Rectal smooth muscle tissue (tissue), 1 donor: ENCODE data around the gene MYOT.

Experiments
- H3K27ac ChIP-seq: one replicate; pipeline ENCODE4 v1.7.0; 2013; ENCODE audit warnings: low read depth, low read length, inconsistent platforms
- H3K27me3 ChIP-seq: one replicate; pipeline ENCODE4 v1.7.0; 2013; ENCODE audit warnings: low read length; ENCODE audit not compliant: control insufficient read depth, insufficient read depth
- H3K36me3 ChIP-seq: one replicate; pipeline ENCODE4 v1.7.0; 2013; ENCODE audit warnings: low read length; ENCODE audit not compliant: control insufficient read depth, insufficient read depth
- H3K4me1 ChIP-seq: one replicate; pipeline ENCODE4 v1.7.0; 2013; ENCODE audit warnings: low read length; ENCODE audit not compliant: control insufficient read depth, insufficient read depth
- H3K4me3 ChIP-seq: one replicate; pipeline ENCODE4 v1.7.0; 2013; ENCODE audit warnings: low read length
- H3K9ac ChIP-seq: one replicate; pipeline ENCODE4 v1.7.0; 2013; ENCODE audit warnings: low read length

MYOT gene

GRCh38 chr5:137888863-137889759 lies 21.5 kb downstream of the MYOT start, which contains the start of gene PKD2L2:
PKD2L2 (plus strand) TSS chr5:137889457; CDS start chr5:137889492, 35 bp downstream.
- Histone ChIP-seq H3K4me1 (peaks cover 2% of the 10 kb centered on the region), H3K27ac (peak within 1 kb of the TSS; percentile 72), H3K9ac (peak within 1 kb of the TSS; percentile 70), H3K4me3 (peak within 1 kb of the TSS; percentile 75), H3K36me3 (no peaks in the 10 kb centered on the region), H3K27me3 (peaks cover 4% of the 10 kb centered on the region)

- Histone ChIP-seq H3K4me3 (no peak overlapping the region), H3K27me3 (peaks cover 4% of the 10 kb centered on the region), H3K4me1 (peaks cover 2% of the 10 kb centered on the region), H3K36me3 (no peaks in the 10 kb centered on the region), H3K9ac (no peak overlapping the region), H3K27ac (no peak overlapping the region)
Measured at GRCh38 chr5:137890845-137891244, 23.2 kb downstream of the MYOT start.

GRCh38 chr5:137891849-137892248 lies 24.2 kb downstream of the MYOT start:
- Histone ChIP-seq H3K4me1 (peaks cover 2% of the 10 kb centered on the region), H3K36me3 (no peaks in the 10 kb centered on the region), H3K9ac (no peak overlapping the region), H3K27ac (no peak overlapping the region), H3K27me3 (peaks cover 4% of the 10 kb centered on the region), H3K4me3 (no peak overlapping the region)

- H3K36me3 ChIP-seq: no peaks in the 10 kb centered on the region
- no peak overlapping the region for H3K9ac ChIP-seq
- peaks cover under 1% of the 10 kb centered on the region for H3K27me3 ChIP-seq
- H3K4me3 ChIP-seq: no peak overlapping the region
- peaks cover 1% of the 10 kb centered on the region for H3K4me1 ChIP-seq
- no peak overlapping the region for H3K27ac ChIP-seq
Measured at GRCh38 chr5:137894586-137894985, 26.9 kb downstream of the MYOT start.

GRCh38 chr5:137896560-137896959 lies 28.9 kb downstream of the MYOT start:
- no peaks in the 10 kb centered on the region for H3K36me3 ChIP-seq
- H3K9ac ChIP-seq: no peak overlapping the region
- H3K4me1 ChIP-seq: no peaks in the 10 kb centered on the region
- no peak overlapping the region for H3K27ac ChIP-seq
- H3K4me3 ChIP-seq: no peak overlapping the region
- H3K27me3 ChIP-seq: no peaks in the 10 kb centered on the region

- Histone ChIP-seq H3K9ac (no peak overlapping the region), H3K27ac (no peak overlapping the region), H3K36me3 (no peaks in the 10 kb centered on the region), H3K4me1 (no peaks in the 10 kb centered on the region), H3K27me3 (no peaks in the 10 kb centered on the region), H3K4me3 (no peak overlapping the region)
Measured at GRCh38 chr5:137899493-137899892, 31.8 kb downstream of the MYOT start.

- no peaks in the 10 kb centered on the region for H3K4me1 ChIP-seq
- H3K4me3 ChIP-seq: no peak overlapping the region
- no peak overlapping the region for H3K9ac ChIP-seq
- no peak overlapping the region for H3K27ac ChIP-seq
- H3K36me3 ChIP-seq: no peaks in the 10 kb centered on the region
- H3K27me3 ChIP-seq: no peaks in the 10 kb centered on the region
Measured at GRCh38 chr5:137901011-137901817, 33.6 kb downstream of the MYOT start.

GRCh38 chr5:137902408-137903133 lies 34.9 kb downstream of the MYOT start:
- H3K4me3 ChIP-seq: no peak overlapping the region
- H3K27ac ChIP-seq: no peak overlapping the region
- no peak overlapping the region for H3K9ac ChIP-seq
- H3K36me3 ChIP-seq: no peaks in the 10 kb centered on the region
- no peaks in the 10 kb centered on the region for H3K27me3 ChIP-seq
- H3K4me1 ChIP-seq: no peaks in the 10 kb centered on the region

- H3K9ac ChIP-seq: no peak overlapping the region
- H3K4me3 ChIP-seq: no peak overlapping the region
- H3K27me3 ChIP-seq: no peaks in the 10 kb centered on the region
- no peaks in the 10 kb centered on the region for H3K4me1 ChIP-seq
- no peaks in the 10 kb centered on the region for H3K36me3 ChIP-seq
- H3K27ac ChIP-seq: no peak overlapping the region
Measured at GRCh38 chr5:137914758-137915157, 47.1 kb downstream of the MYOT start.

- no peaks in the 10 kb centered on the region for H3K36me3 ChIP-seq
- no peaks in the 10 kb centered on the region for H3K27me3 ChIP-seq
- H3K4me1 ChIP-seq: no peaks in the 10 kb centered on the region
- no peak overlapping the region for H3K4me3 ChIP-seq
- no peak overlapping the region for H3K9ac ChIP-seq
- no peak overlapping the region for H3K27ac ChIP-seq
Measured at GRCh38 chr5:137916923-137917322, 49.3 kb downstream of the MYOT start.

- no peak overlapping the region for H3K4me3 ChIP-seq
- no peaks in the 10 kb centered on the region for H3K4me1 ChIP-seq
- no peaks in the 10 kb centered on the region for H3K27me3 ChIP-seq
- no peaks in the 10 kb centered on the region for H3K36me3 ChIP-seq
- no peak overlapping the region for H3K27ac ChIP-seq
- H3K9ac ChIP-seq: no peak overlapping the region
Measured at GRCh38 chr5:137921931-137922330, 54.3 kb downstream of the MYOT start.

- Histone ChIP-seq H3K27me3 (no peaks in the 10 kb centered on the region), H3K36me3 (no peaks in the 10 kb centered on the region), H3K27ac (no peak overlapping the region), H3K4me3 (no peak overlapping the region), H3K4me1 (no peaks in the 10 kb centered on the region), H3K9ac (no peak overlapping the region)
Measured at GRCh38 chr5:137923856-137924255, 56.2 kb downstream of the MYOT start.
